GM13976 (cell line): Measurements from ENCODE around the gene TRIM65.
"Not testable (repeated sequence)": the region's sequence is repeated elsewhere in the genome, so short reads cannot be mapped to it uniquely, and the experiment has no call there.

ENCODE experiments used
- DNase-seq: peaks from one replicate; pipeline ENCODE4 v3.0.0; 2012; ENCODE audit warnings: low spot score
- in situ Hi-C: fragments of 300-500 bp; cut with MboI; formaldehyde crosslinking; loops from one replicate; pipeline ENCODE4 v1.12.0; 2022; ENCODE audit warnings: low sequenced_read_pairs, mixed read lengths, inconsistent platforms; ENCODE audit not compliant: unreplicated experiment
- TF ChIP-seq, protein P1 (sequence below): IDR thresholded peaks from 2 replicates; pipeline ENCODE4 v1.5.1; 2012; ENCODE audit warnings: borderline replicate concordance, mild to moderate bottlenecking; ENCODE audit not compliant: insufficient read depth; ENCODE audit errors: extremely low read depth, missing control alignments, control extremely low read depth

The TRIM65 gene

GRCh38 chr17:75891605-75892555 lies 4.9 kb downstream of the TRIM65 start:
- TF ChIP-seq, protein P1, sequence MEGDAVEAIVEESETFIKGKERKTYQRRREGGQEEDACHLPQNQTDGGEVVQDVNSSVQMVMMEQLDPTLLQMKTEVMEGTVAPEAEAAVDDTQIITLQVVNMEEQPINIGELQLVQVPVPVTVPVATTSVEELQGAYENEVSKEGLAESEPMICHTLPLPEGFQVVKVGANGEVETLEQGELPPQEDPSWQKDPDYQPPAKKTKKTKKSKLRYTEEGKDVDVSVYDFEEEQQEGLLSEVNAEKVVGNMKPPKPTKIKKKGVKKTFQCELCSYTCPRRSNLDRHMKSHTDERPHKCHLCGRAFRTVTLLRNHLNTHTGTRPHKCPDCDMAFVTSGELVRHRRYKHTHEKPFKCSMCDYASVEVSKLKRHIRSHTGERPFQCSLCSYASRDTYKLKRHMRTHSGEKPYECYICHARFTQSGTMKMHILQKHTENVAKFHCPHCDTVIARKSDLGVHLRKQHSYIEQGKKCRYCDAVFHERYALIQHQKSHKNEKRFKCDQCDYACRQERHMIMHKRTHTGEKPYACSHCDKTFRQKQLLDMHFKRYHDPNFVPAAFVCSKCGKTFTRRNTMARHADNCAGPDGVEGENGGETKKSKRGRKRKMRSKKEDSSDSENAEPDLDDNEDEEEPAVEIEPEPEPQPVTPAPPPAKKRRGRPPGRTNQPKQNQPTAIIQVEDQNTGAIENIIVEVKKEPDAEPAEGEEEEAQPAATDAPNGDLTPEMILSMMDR: no peak
- no peak for DNase-seq
- in situ Hi-C loops: no loop called here

- TF ChIP-seq, protein P1: no peak
- in situ Hi-C loops: no loop called here
- DNase-seq: no peak
These were observed 5.6 kb downstream of the TRIM65 start for GRCh38 chr17:75891022-75891604.

DNA sequence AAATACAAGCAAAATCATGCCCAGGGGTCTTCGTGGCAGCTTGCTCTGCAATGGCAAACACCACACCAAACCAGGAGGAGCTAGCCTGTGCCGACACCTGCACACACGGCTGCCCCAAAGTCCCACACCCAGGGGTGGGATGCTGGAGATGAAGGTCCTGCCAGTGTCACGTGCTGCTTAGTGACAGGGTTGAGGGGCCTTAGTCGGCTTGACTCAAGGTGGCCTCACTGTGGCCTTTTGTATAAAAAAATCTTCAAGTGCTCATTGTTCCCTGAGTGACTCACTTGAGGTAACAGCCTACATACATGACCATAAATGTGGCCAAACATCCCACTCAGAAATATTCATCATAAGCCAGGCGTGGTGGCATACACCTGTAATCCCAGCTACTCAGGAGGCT lies 7.3 kb downstream of the TRIM65 start:
- in situ Hi-C loops: no loop called here

GRCh38 chr17:75888484-75888883 lies 8.3 kb downstream of the TRIM65 start:
- in situ Hi-C loops: no loop called here

More for the DNA sequence above, 7.3 kb downstream of the TRIM65 start:
- TF ChIP-seq, protein P1: no peak
- no peak for DNase-seq

DNA sequence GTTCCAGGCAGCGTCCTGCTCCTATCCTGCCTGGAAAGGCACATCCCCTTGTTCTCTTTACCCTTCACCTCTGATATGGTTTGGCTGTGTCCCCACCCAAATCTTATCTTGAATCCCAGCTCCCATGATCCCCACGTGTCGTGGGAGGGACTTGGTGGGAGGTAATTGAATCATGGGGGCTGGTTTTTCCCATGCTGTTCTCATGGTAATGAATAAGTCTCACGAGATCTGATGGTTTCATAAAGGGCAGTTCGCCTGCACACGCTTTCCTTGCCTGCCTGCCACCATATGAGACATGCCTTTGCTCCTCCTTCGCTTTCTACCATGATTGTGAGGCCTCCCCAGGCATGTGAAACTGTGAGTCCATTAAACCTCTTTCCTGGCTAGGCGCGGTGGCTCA lies 10.9 kb downstream of the TRIM65 start:
- DNase-seq, in situ Hi-C loops: not testable (repeated sequence)

More at GRCh38 chr17:75888484-75888883, 8.3 kb downstream of the TRIM65 start:
- TF ChIP-seq, protein P1: no peak
- no peak for DNase-seq

DNA sequence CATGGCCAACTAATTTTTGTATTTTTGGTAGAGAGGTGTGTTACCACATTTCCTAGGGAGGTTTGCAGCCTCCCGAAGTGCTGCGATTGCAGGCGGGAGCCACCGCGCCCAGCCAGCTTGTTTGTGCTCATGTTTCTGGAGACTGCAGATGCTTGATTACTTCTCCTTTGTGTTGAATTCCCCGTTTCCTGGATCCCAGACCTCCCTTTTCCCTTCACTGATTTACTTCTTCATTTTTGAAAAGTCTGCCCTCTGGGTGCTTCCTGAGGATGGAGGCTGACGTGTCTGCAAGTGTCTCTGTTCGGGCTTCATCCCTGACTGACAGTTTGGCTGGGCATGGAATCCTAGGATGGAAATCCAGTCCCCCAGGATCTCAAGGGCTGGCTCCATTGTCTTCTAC lies 11.3 kb downstream of the TRIM65 start:
- in situ Hi-C loops: no loop called here
- TF ChIP-seq, protein P1: no peak
- DNase-seq: no peak
